ENCODE results near the gene SIPA1L3. TPM values are rescaled to one million over a fixed set of nuclear protein-coding genes. Genes with fewer than 3 reads are reported as not detected.

SIPA1L3 gene
- polyA plus RNA-seq, 1 of the 3 experiments (the other 2 are of a cell fraction) = 11.6 TPM

GRCh38 chr19:37986048-37986750 is 79.2 kb downstream of the SIPA1L3 start:
- H2AFZ ChIP-seq (ENCODE audit: low read depth) = no peak overlapping the region
- CTCF ChIA-PET = interaction anchor here (0.7 to 1.2 kb wide), 3 partner anchors 84 to 258 kb away, joined by 3 to 4 read pairs (median 3); no protein-coding TSS in a partner anchor

More at GRCh38 chr19:37986048-37986750, 79.2 kb downstream of the SIPA1L3 start:
- H3K27me3 ChIP-seq (ENCODE audit: insufficient read depth) = no peaks in the 10 kb centered on the region
- no peak overlapping the region for H3K4me2 ChIP-seq
- no peaks in the 10 kb centered on the region for H4K20me1 ChIP-seq (ENCODE audit: insufficient read depth)
- POLR2A ChIA-PET = interaction anchor here (0.9 kb wide), 1 partner anchor 17 kb away, joined by 3 read pairs; no protein-coding TSS in a partner anchor
- peaks cover 73% of the 10 kb centered on the region for H3K79me2 ChIP-seq (ENCODE audit: insufficient read depth)
- peaks cover 0 to 2% of the 10 kb centered on the region in 2 experiments; a peak in 1 of 4 replicates for H3K4me1 ChIP-seq (ENCODE audit: control insufficient read depth in 1 of 2, insufficient read depth in 2 of 2, low read depth in 1 of 2, low read length in 1 of 2)
- no peak overlapping the region for H3K4me3 ChIP-seq (ENCODE audit: low read depth in 2 of 2, low read length in 1 of 2)
- DNase-seq = no peak
- no peaks in the 10 kb centered on the region for H3K9me3 ChIP-seq
- H3F3A ChIP-seq (replicated peaks; ENCODE audit: insufficient read depth) = no peaks in the 10 kb centered on the region
- H3K9me2 ChIP-seq = no peaks in the 10 kb centered on the region
- H3K27ac ChIP-seq (ENCODE audit: low read depth in 2 of 2, low read length in 1 of 2) = no peak overlapping the region
- TF ChIP-seq ZBTB33 (IDR thresholded peaks at IDR 0.05; ENCODE audit: borderline replicate concordance, low read depth) (no peak), NFIC (IDR thresholded peaks at IDR 0.05; ENCODE audit: borderline replicate concordance) (no peak), MEF2A (IDR thresholded peaks at IDR 0.05; ENCODE audit: borderline replicate concordance, low read depth) (no peak), TEAD4 (IDR thresholded peaks at IDR 0.05; ENCODE audit: borderline replicate concordance, insufficient read depth) (no peak), YY1 (IDR thresholded peaks at IDR 0.05; ENCODE audit: low read depth) (no peak), GATA2 (CRISPR knock-in tag; IDR thresholded peaks at IDR 0.05) (no peak), JUND (IDR thresholded peaks at IDR 0.05) (no peak), MXI1 (IDR thresholded peaks at IDR 0.05; ENCODE audit: low read depth, low read length) (no peak), EZH2phosphoT487 (IDR thresholded peaks at IDR 0.05; ENCODE audit: borderline replicate concordance, low read depth) (no peak), FOXJ3 (CRISPR knock-in tag; IDR thresholded peaks at IDR 0.05) (no peak), RXRA (IDR thresholded peaks at IDR 0.05; ENCODE audit: borderline replicate concordance, low read depth) (no peak), FOSL2 (IDR thresholded peaks at IDR 0.05; ENCODE audit: borderline replicate concordance, low read depth) (no peak), TCF12 (IDR thresholded peaks at IDR 0.05) (no peak), SIN3A (IDR thresholded peaks at IDR 0.05; ENCODE audit: borderline replicate concordance, low read depth, low read length) (no peak), EP300 (IDR thresholded peaks at IDR 0.05; ENCODE audit: borderline replicate concordance in 1 of 2, low read depth in 1 of 2, low read length in 1 of 2) (no peak), GABPA (IDR thresholded peaks at IDR 0.05; ENCODE audit: low read depth) (no peak)
- TF ChIP-seq, protein P1, sequence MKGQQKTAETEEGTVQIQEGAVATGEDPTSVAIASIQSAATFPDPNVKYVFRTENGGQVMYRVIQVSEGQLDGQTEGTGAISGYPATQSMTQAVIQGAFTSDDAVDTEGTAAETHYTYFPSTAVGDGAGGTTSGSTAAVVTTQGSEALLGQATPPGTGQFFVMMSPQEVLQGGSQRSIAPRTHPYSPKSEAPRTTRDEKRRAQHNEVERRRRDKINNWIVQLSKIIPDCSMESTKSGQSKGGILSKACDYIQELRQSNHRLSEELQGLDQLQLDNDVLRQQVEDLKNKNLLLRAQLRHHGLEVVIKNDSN (IDR thresholded peaks at IDR 0.05; ENCODE audit: borderline replicate concordance, low read depth) = no peak
- no peaks in the 10 kb centered on the region for H3K36me3 ChIP-seq (replicated peaks in 1 of 2; ENCODE audit: control insufficient read depth in 1 of 2, insufficient read depth in 2 of 2, low read length in 1 of 2)
- 78% methylated on average over 10 of the region's 10 CpGs for WGBS (ENCODE audit: low lambda C conversion rate)
- no peak overlapping the region for H3K9ac ChIP-seq

Measured in SK-N-SH (cell line).